B cell (primary cell): ENCODE results near the gene SIL1. TPM values are rescaled to one million over a fixed set of nuclear protein-coding genes. Genes with fewer than 3 reads are reported as not detected.

ENCODE experiments used
- ATAC-seq: fragments of 200-7000 bp; cut with Tn5 transposase; one replicate; pipeline ENCODE4 v1.10.0; 2021; ENCODE audit warnings: low read depth, mild to moderate bottlenecking, moderate number of reproducible peaks, moderate library complexity
- CTCF ChIA-PET: fragments of 350-600 bp; sonication (Branson Sonifier 250); formaldehyde crosslinking; loops from one replicate; lab custom pipeline; 2021; ENCODE audit warnings: antibody characterized with exemption, inconsistent platforms; lab: Charles Lee
- POLR2A ChIA-PET: fragments of 350-600 bp; sonication (Branson Sonifier 250); formaldehyde crosslinking; loops from one replicate; lab custom pipeline; 2021; ENCODE audit warnings: antibody characterized with exemption; lab: Charles Lee
- DNase-seq: peaks from one replicate; pipeline ENCODE4 v3.0.0; 2013
- H2AFZ ChIP-seq: 2 replicates; pipeline ENCODE4 v1.6.1; 2012; ENCODE audit warnings: mild to moderate bottlenecking, low read depth, low read length; ENCODE audit not compliant: insufficient read depth, poor library complexity, severe bottlenecking
- H3K27ac ChIP-seq, 2 donors: 1 replicate in 1 of 2; 2 replicates in 1 of 2; pipeline ENCODE4 v1.5.1; 2012 to 2013; ENCODE audit warnings: low read length in 2 of 2, mild to moderate bottlenecking in 2 of 2, moderate library complexity in 1 of 2
- H3K27me3 ChIP-seq, 4 experiments: fragments of 200-600 bp in 1 of 4; sonication (generic) in 1 of 4; replicated peaks in 1 of 4; 1 replicate in 2 of 4; 2 replicates in 2 of 4; pipeline versions ENCODE4 v1.6.1 to v1.7.0; 2013 to 2016; ENCODE audit warnings: low read length in 3 of 4, mild to moderate bottlenecking in 2 of 4, mixed read lengths in 1 of 4, moderate library complexity in 1 of 4; ENCODE audit not compliant: insufficient read depth in 4 of 4, control insufficient read depth in 3 of 4; ENCODE audit errors: control extremely low read depth in 1 of 4
- H3K36me3 ChIP-seq, 2 experiments: replicated peaks in 1 of 2; 1 replicate in 1 of 2; 2 replicates in 1 of 2; pipeline versions ENCODE4 v1.6.1 to v1.7.1; 2013; ENCODE audit warnings: low read length in 1 of 2; ENCODE audit not compliant: insufficient read depth in 2 of 2, control insufficient read depth in 1 of 2; ENCODE audit errors: control extremely low read depth in 1 of 2, extremely low read depth in 1 of 2
- H3K4me1 ChIP-seq, 2 donors: fragments of 200-600 bp in 1 of 2; sonication (generic) in 1 of 2; 1 replicate in 1 of 2; 2 replicates in 1 of 2; pipeline versions ENCODE4 v1.5.1 to v1.6.1; 2013 to 2017; ENCODE audit warnings: low read length in 2 of 2; ENCODE audit not compliant: control insufficient read depth in 2 of 2, insufficient read depth in 2 of 2
- H3K4me2 ChIP-seq: replicated peaks from 2 replicates; pipeline ENCODE3; 2012; ENCODE audit warnings: mild to moderate bottlenecking, low read depth, low read length; ENCODE audit not compliant: poor library complexity, severe bottlenecking
- H3K4me3 ChIP-seq, 5 experiments: fragments of 200-600 bp in 1 of 5; sonication (generic) in 1 of 5; 1 replicate in 3 of 5; 2 replicates in 2 of 5; pipeline versions ENCODE4 v1.5.1 to v1.7.0; 2011 to 2016; ENCODE audit warnings: low read length in 4 of 5, mild to moderate bottlenecking in 4 of 5, low read depth in 2 of 5, control low read depth in 1 of 5, moderate library complexity in 1 of 5; ENCODE audit not compliant: insufficient read depth in 1 of 5; ENCODE audit errors: control extremely low read depth in 1 of 5, extremely low read depth in 1 of 5
- H3K79me2 ChIP-seq: fragments of 200-600 bp; sonication (generic); one replicate; pipeline ENCODE4 v1.6.0; 2016; ENCODE audit warnings: low read length; ENCODE audit not compliant: control insufficient read depth, insufficient read depth
- H3K9ac ChIP-seq: fragments of 200-600 bp; sonication (generic); 2 replicates; pipeline ENCODE4 v1.6.1; 2017; ENCODE audit warnings: mild to moderate bottlenecking, low read length, moderate library complexity
- H3K9me3 ChIP-seq, 3 donors: one replicate each; pipeline versions ENCODE4 v1.6.1 to v1.7.1; 2013; ENCODE audit warnings: low read length in 2 of 3; ENCODE audit not compliant: control insufficient read depth in 2 of 3, insufficient read depth in 1 of 3; ENCODE audit errors: control extremely low read depth in 1 of 3
- H4K20me1 ChIP-seq: 2 replicates; pipeline ENCODE4 v1.6.0; 2012; ENCODE audit warnings: mild to moderate bottlenecking, low read length; ENCODE audit not compliant: insufficient read depth, control insufficient read depth, poor library complexity, severe bottlenecking
- H3K27ac Mint-ChIP-seq: one replicate; pipeline ENCODE4 v1.8.0; 2021; ENCODE audit warnings: mixed read lengths
- H3K27me3 Mint-ChIP-seq: one replicate; pipeline ENCODE4 v1.8.0; 2021; ENCODE audit warnings: mixed read lengths
- H3K4me1 Mint-ChIP-seq: one replicate; pipeline ENCODE4 v1.8.0; 2021; ENCODE audit warnings: mixed read lengths
- H3K4me3 Mint-ChIP-seq: one replicate; pipeline ENCODE4 v1.8.0; 2021; ENCODE audit warnings: mixed read lengths
- H3K9me3 Mint-ChIP-seq: one replicate; pipeline ENCODE4 v1.8.0; 2022; ENCODE audit warnings: mixed read lengths; ENCODE audit not compliant: insufficient read depth
- CTCF ChIP-seq: fragments of 200-600 bp; IDR thresholded peaks from one replicate; pipeline ENCODE4 v1.8.0; 2022; ENCODE audit warnings: antibody characterized with exemption, mild to moderate bottlenecking
- EZH2 ChIP-seq: IDR thresholded peaks from 2 replicates; pipeline ENCODE4 v1.6.1; 2012; ENCODE audit warnings: borderline replicate concordance, low read depth, mild to moderate bottlenecking, moderate library complexity, low read length; ENCODE audit not compliant: insufficient read depth, poor library complexity, severe bottlenecking
- WGBS: methylation state at CpG from one replicate; pipeline ENCODE4 v1.1.5; 2013; ENCODE audit warnings: missing lambda C conversion rate; ENCODE audit not compliant: insufficient coverage; 5-methylcytosine and 5-hydroxymethylcytosine counted together
- intact Hi-C: fragments of 100-400 bp; cut with micrococcal nuclease; formaldehyde crosslinking; loops from one replicate; pipeline ENCODE4 v1.10.0; 2022
- polyA plus RNA-seq: library from polyadenylated mRNA; depleted of rRNA; stranded (reverse); fragments of >200 nt; gene quantifications from 2 replicates; pipeline ENCODE4 v1.2.3, GENCODE V29; 2012
- total RNA-seq, 2 donors: library from RNA; stranded (reverse); fragments of 120-200 nt in 1 of 2; gene quantifications; 1 replicate in 1 of 2; 2 replicates in 1 of 2; pipeline versions ENCODE4 v1.2.3 to v1.2.4, GENCODE V29; 2013 to 2022

SIL1 gene
- total and polyA plus RNA-seq, 2 donors (not counting 1 experiment from before 2014, with no cell fraction given): 16.9 to 19.8 TPM

DNA sequence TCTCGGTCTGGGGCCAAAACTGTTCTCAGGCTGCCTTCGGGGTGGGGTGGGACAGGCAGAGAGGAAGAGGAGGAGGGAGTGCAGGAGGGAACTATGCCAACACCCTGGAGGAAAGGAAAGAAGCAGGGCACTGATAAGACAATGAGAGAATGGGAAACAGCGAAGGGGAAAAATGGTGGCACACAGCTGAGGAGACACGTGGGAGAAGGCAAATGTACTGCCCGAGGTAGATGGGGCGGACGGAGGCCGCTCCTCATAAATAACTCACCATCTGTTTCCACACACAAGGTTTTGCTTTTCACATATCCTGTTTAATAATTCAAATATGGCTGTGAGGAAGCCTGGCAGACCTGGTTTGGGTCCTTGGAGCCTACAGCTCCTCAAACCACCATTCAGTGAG is 174.9 kb downstream of the SIL1 start:
- H3K4me1 ChIP-seq: no peaks in the 10 kb centered on the region
- no peak overlapping the region for H3K4me3 Mint-ChIP-seq
- no peak overlapping the region for H2AFZ ChIP-seq
- no peaks in the 10 kb centered on the region for H3K4me1 Mint-ChIP-seq
- no peaks in the 10 kb centered on the region for H4K20me1 ChIP-seq
- H3K36me3 ChIP-seq: peaks cover 0 to 17% of the 10 kb centered on the region in 2 experiments
- POLR2A ChIA-PET: no interaction called here
- intact Hi-C loops: no loop called here
- no peaks in the 10 kb centered on the region for H3K27me3 ChIP-seq
- TF ChIP-seq EZH2: no peak
- TF ChIP-seq CTCF: no peak
- H3K4me2 ChIP-seq: no peak overlapping the region
- H3K27ac ChIP-seq: no peak overlapping the region
- H3K79me2 ChIP-seq: no peaks in the 10 kb centered on the region
- WGBS: 0% methylated on average over 1 of the region's 8 CpGs
- no peaks in the 10 kb centered on the region for H3K9me3 ChIP-seq
- H3K9ac ChIP-seq: no peak overlapping the region
- H3K4me3 ChIP-seq: no peak overlapping the region
- no peaks in the 10 kb centered on the region for H3K27me3 Mint-ChIP-seq
- no peak for DNase-seq
- no peaks in the 10 kb centered on the region for H3K9me3 Mint-ChIP-seq
- H3K27ac Mint-ChIP-seq: no peak overlapping the region
- no peak for ATAC-seq
- CTCF ChIA-PET: no interaction called here

GRCh38 chr5:139022528-139022927 is 175.6 kb downstream of the SIL1 start:
- DNase-seq: no peak
- TF ChIP-seq CTCF: no peak
- TF ChIP-seq EZH2: no peak
- Histone ChIP-seq H3K4me2 (no peak overlapping the region), H3K79me2 (no peaks in the 10 kb centered on the region), H3K9me3 (no peaks in the 10 kb centered on the region), H3K4me3 (no peak overlapping the region), H3K27ac (no peak overlapping the region), H4K20me1 (no peaks in the 10 kb centered on the region), H3K27me3 (no peaks in the 10 kb centered on the region), H2AFZ (no peak overlapping the region), H3K9ac (no peak overlapping the region), H3K4me1 (no peaks in the 10 kb centered on the region), H3K36me3 (peaks cover 0 to 17% of the 10 kb centered on the region in 2 experiments)
- Mint-ChIP-seq H3K9me3 (no peaks in the 10 kb centered on the region), H3K27ac (no peak overlapping the region), H3K27me3 (no peaks in the 10 kb centered on the region), H3K4me1 (no peaks in the 10 kb centered on the region), H3K4me3 (no peak overlapping the region)
- intact Hi-C loops: no loop called here
- ATAC-seq: no peak
- WGBS: 100% methylated on average over 1 of the region's 1 CpG
- ChIA-PET POLR2A (no interaction called here), CTCF (no interaction called here)
